ENCODE data around the gene CNTNAP1.

- TF ChIP-seq EZH2 (IDR thresholded peaks at IDR 0.05) (no peak), CTCF (IDR thresholded peaks at IDR 0.05) (no peak), EZH2phosphoT487 (IDR thresholded peaks at IDR 0.05) (no peak)
Observed at GRCh38 chr17:42685831-42686230, 3.5 kb downstream of the CNTNAP1 start.
